Activated naive CD8-positive, alpha-beta T cell (primary cell): ENCODE measurements around the gene CD68.

Source experiments
- H3K27ac Mint-ChIP-seq: one replicate; pipeline ENCODE4 v1.8.0; 2021; ENCODE audit warnings: mixed read lengths
- H3K27me3 Mint-ChIP-seq: one replicate; pipeline ENCODE4 v1.8.0; 2021; ENCODE audit warnings: mixed read lengths
- H3K36me3 Mint-ChIP-seq: one replicate; pipeline ENCODE4 v1.8.0; 2021; ENCODE audit warnings: mixed read lengths
- H3K4me1 Mint-ChIP-seq: one replicate; pipeline ENCODE4 v1.8.0; 2021; ENCODE audit warnings: low read depth, mixed read lengths
- H3K4me3 Mint-ChIP-seq: one replicate; pipeline ENCODE4 v1.8.0; 2021; ENCODE audit warnings: mild to moderate bottlenecking, mixed read lengths
- H3K9me3 Mint-ChIP-seq: one replicate; pipeline ENCODE4 v1.8.0; 2021; ENCODE audit warnings: low read depth, mixed read lengths

The CD68 gene

DNA sequence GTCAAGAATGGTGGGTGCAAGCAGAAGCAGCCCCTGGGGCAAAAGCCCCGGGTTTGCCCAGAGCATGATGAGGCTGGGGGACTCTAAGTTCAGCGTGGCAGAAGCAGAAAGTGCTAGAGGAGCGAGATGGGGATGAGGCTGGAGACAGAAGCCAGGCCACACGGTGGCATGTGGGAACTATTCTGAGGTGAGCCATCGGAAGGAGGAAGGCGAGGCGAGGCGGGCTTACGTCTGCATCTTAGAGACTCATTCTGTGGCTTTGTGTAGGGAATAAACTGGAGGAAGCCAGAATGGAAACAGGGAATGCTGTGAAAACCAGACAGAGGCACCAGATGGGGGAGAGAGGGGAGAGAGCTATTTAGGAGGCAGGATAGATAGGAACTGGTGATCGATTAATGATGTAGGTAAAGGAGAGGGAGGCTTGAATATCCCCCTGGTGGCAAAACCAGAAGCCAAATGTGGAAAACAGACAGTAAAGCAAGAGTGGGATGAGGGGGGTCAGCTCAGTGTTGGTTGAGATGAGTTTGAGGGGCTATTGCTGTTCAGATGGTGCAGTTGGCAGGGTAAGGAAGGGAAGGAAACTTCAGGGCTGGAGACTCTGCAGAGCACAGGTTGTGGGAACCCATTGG, 24.0 kb upstream of the CD68 start:
- Mint-ChIP-seq H3K4me1 (peaks cover 71% of the 10 kb centered on the region), H3K36me3 (no peaks in the 10 kb centered on the region), H3K27me3 (no peaks in the 10 kb centered on the region), H3K4me3 (no peak overlapping the region), H3K9me3 (no peaks in the 10 kb centered on the region), H3K27ac (peak overlapping the region; percentile 90)

DNA sequence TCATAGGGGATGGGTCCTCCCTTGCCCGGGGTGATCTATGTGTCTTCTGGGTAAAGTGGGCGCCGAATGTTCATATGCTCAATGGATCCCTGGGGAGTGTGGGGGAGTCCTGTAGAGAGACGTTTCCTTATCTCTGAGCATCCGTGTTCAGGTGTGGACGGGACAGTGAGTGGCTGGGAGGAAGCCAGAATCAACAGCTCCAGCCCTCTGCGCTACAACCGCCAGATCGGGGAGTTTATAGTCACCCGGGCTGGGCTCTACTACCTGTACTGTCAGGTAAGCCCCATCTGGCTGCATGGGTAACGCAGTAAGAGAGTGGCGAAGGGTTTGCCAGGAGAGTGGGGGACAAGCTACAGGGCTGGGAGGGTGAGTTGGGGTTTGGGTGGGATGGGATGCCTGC, 22.8 kb upstream of the CD68 start:
- peaks cover 68% of the 10 kb centered on the region for H3K4me1 Mint-ChIP-seq
- peak overlapping the region; percentile 18 for H3K27ac Mint-ChIP-seq
- no peaks in the 10 kb centered on the region for H3K36me3 Mint-ChIP-seq
- no peaks in the 10 kb centered on the region for H3K27me3 Mint-ChIP-seq
- no peaks in the 10 kb centered on the region for H3K9me3 Mint-ChIP-seq
- no peak overlapping the region for H3K4me3 Mint-ChIP-seq

DNA sequence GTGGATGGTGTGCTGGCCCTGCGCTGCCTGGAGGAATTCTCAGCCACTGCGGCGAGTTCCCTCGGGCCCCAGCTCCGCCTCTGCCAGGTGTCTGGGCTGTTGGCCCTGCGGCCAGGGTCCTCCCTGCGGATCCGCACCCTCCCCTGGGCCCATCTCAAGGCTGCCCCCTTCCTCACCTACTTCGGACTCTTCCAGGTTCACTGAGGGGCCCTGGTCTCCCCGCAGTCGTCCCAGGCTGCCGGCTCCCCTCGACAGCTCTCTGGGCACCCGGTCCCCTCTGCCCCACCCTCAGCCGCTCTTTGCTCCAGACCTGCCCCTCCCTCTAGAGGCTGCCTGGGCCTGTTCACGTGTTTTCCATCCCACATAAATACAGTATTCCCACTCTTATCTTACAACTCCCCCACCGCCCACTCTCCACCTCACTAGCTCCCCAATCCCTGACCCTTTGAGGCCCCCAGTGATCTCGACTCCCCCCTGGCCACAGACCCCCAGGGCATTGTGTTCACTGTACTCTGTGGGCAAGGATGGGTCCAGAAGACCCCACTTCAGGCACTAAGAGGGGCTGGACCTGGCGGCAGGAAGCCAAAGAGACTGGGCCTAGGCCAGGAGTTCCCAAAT, 22.2 kb upstream of the CD68 start:
- no peaks in the 10 kb centered on the region for H3K27me3 Mint-ChIP-seq
- no peak overlapping the region for H3K27ac Mint-ChIP-seq
- peaks cover 62% of the 10 kb centered on the region for H3K4me1 Mint-ChIP-seq
- no peaks in the 10 kb centered on the region for H3K36me3 Mint-ChIP-seq
- no peak overlapping the region for H3K4me3 Mint-ChIP-seq
- H3K9me3 Mint-ChIP-seq: no peaks in the 10 kb centered on the region

DNA sequence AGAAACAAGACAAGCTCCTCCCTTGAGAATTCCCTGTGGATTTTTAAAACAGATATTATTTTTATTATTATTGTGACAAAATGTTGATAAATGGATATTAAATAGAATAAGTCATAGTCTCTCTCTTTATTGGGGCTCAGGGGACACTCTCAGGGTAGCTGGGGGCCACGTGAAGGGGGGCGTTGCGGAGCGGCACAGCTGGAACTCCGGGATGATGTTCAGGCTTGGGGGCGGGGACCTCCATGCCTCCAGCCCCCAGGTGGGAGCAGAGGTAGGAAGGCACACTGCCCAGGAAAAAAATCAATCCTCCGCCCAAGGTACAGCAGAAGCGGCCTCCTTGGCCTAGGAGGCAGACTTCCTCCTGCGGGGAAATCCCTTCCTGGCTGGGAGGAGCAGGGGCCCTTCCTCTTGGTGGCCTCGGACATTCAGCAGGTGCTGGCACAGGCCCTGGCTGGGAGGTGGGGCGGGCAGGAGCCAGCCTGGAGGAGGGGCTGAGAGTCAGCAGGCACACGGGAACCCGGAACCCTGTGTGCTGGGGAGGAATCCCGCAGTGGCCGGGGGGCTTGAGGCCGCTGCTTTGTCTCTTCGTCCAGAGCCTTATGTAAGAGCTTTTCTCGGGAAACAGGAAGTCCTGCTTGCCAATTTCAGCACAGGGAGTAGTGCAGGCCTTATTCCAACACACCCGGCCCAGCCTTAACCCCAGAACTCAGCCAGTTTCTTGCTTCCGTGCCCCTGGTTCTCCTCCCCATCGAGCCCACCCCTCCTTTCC, 21.5 kb upstream of the CD68 start:
- no peaks in the 10 kb centered on the region for H3K27me3 Mint-ChIP-seq
- peaks cover 62% of the 10 kb centered on the region for H3K4me1 Mint-ChIP-seq
- H3K9me3 Mint-ChIP-seq: no peaks in the 10 kb centered on the region
- H3K4me3 Mint-ChIP-seq: peak overlapping the region; percentile 96
- peaks cover 5% of the 10 kb centered on the region for H3K36me3 Mint-ChIP-seq
- peak overlapping the region; percentile 85 for H3K27ac Mint-ChIP-seq

DNA sequence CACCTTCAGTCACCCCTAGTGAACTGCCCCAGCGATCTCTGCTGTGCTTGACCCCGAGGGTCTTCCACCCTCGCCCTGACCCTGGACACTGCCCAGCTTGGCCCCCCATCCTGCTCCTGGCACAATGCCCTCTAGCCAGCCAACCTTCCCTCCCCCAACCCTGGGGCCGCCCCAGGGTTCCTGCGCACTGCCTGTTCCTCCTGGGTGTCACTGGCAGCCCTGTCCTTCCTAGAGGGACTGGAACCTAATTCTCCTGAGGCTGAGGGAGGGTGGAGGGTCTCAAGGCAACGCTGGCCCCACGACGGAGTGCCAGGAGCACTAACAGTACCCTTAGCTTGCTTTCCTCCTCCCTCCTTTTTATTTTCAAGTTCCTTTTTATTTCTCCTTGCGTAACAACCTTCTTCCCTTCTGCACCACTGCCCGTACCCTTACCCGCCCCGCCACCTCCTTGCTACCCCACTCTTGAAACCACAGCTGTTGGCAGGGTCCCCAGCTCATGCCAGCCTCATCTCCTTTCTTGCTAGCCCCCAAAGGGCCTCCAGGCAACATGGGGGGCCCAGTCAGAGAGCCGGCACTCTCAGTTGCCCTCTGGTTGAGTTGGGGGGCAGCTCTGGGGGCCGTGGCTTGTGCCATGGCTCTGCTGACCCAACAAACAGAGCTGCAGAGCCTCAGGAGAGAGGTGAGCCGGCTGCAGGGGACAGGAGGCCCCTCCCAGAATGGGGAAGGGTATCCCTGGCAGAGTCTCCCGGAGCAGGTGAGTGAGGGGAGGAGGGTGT, 20.7 kb upstream of the CD68 start, which contains the start of gene TNFSF13:
TSS of gene TNFSF13 (plus strand) at position 207 of the 776 bp plus-strand sequence. CDS start at position 497, 290 bp downstream.
- Mint-ChIP-seq H3K4me3 (peak within 1 kb of the TSS; percentile 96), H3K4me1 (peaks cover 57% of the 10 kb centered on the region), H3K36me3 (peaks cover 5% of the 10 kb centered on the region), H3K27ac (peak within 1 kb of the TSS; percentile 85), H3K27me3 (no peaks in the 10 kb centered on the region), H3K9me3 (no peaks in the 10 kb centered on the region)

DNA sequence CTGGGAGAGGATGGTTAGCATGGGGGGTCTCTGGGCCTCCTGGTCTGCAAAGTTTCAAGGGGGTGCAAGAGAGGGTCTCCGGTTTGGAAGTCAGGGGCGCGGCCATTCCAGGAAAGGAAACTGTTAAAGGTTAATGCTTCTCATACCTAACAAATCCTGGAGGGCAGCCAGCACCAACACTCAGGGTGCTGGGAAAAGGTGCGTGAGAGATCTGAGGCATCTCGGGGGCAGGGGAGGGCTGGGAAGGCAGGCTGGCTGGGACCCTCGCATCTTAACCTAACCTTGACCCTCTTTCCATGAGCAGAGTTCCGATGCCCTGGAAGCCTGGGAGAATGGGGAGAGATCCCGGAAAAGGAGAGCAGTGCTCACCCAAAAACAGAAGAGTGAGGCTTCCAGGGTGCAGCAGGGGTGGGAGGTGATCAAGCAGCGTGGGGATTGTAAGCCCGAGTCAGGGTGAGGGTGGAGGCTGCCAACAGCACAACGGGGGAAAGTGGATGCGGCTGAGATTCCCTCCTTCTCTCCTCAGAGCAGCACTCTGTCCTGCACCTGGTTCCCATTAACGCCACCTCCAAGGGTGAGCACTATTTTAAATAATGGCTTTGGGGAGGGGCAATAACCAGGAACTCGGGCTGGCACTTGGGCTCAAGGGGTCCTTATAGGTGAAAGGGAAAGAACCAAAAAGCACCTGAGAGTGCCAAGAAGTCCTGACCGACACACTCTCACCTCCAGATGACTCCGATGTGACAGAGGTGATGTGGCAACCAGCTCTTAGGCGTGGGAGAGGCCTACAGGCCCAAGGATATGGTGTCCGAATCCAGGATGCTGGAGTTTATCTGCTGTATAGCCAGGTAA, 19.9 kb upstream of the CD68 start:
- peak overlapping the region; percentile 96 for H3K4me3 Mint-ChIP-seq

DNA sequence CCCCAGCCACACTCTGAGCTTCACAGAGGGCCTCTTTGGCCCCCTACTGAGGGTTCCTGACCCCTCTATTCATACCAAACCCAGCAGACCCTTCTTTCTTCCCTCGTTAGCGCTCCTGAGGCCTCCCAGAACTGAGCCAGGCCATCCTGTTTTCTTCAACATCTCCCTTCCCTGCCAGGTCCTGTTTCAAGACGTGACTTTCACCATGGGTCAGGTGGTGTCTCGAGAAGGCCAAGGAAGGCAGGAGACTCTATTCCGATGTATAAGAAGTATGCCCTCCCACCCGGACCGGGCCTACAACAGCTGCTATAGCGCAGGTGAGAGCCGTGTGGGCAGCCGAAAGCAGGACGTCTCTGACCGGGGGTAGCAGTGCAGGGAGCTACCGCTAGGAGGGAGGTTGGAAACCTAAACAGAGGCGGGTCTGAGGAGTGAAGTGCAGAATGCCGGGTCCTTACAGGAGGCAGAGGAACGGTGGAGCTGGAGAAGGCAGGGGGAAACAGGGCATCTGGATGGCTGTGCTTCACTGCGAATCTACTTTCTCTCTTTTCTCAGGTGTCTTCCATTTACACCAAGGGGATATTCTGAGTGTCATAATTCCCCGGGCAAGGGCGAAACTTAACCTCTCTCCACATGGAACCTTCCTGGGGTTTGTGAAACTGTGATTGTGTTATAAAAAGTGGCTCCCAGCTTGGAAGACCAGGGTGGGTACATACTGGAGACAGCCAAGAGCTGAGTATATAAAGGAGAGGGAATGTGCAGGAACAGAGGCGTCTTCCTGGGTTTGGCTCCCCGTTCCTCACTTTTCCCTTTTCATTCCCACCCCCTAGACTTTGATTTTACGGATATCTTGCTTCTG, 19.0 kb upstream of the CD68 start:
- Mint-ChIP-seq H3K36me3 (peaks cover 5% of the 10 kb centered on the region), H3K9me3 (no peaks in the 10 kb centered on the region)

More for the DNA sequence above, 19.9 kb upstream of the CD68 start:
- Mint-ChIP-seq H3K9me3 (no peaks in the 10 kb centered on the region), H3K27ac (peak overlapping the region; percentile 98), H3K36me3 (peaks cover 5% of the 10 kb centered on the region), H3K4me1 (peaks cover 60% of the 10 kb centered on the region), H3K27me3 (no peaks in the 10 kb centered on the region)

DNA sequence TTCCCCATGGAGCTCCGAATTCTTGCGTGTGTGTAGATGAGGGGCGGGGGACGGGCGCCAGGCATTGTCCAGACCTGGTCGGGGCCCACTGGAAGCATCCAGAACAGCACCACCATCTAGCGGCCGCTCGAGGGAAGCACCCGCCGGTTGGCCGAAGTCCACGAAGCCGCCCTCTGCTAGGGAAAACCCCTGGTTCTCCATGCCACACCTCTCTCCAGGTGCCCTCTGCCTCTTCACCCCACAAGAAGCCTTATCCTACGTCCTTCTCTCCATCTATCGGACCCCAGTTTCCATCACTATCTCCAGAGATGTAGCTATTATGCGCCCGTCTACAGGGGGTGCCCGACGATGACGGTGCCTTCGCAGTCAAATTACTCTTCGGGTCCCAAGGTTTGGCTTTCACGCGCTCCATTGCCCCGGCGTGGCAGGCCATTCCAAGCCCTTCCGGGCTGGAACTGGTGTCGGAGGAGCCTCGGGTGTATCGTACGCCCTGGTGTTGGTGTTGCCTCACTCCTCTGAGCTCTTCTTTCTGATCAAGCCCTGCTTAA, 18.3 kb upstream of the CD68 start:
- H3K4me1 Mint-ChIP-seq: peaks cover 50% of the 10 kb centered on the region
- H3K27ac Mint-ChIP-seq: peak overlapping the region; percentile 98
- H3K27me3 Mint-ChIP-seq: no peaks in the 10 kb centered on the region
- no peaks in the 10 kb centered on the region for H3K9me3 Mint-ChIP-seq
- H3K36me3 Mint-ChIP-seq: peaks cover 5% of the 10 kb centered on the region
- peak overlapping the region; percentile 96 for H3K4me3 Mint-ChIP-seq

More for the DNA sequence above, 19.0 kb upstream of the CD68 start:
- peaks cover 53% of the 10 kb centered on the region for H3K4me1 Mint-ChIP-seq
- H3K27me3 Mint-ChIP-seq: no peaks in the 10 kb centered on the region
- H3K4me3 Mint-ChIP-seq: peak overlapping the region; percentile 96
- peak overlapping the region; percentile 98 for H3K27ac Mint-ChIP-seq

DNA sequence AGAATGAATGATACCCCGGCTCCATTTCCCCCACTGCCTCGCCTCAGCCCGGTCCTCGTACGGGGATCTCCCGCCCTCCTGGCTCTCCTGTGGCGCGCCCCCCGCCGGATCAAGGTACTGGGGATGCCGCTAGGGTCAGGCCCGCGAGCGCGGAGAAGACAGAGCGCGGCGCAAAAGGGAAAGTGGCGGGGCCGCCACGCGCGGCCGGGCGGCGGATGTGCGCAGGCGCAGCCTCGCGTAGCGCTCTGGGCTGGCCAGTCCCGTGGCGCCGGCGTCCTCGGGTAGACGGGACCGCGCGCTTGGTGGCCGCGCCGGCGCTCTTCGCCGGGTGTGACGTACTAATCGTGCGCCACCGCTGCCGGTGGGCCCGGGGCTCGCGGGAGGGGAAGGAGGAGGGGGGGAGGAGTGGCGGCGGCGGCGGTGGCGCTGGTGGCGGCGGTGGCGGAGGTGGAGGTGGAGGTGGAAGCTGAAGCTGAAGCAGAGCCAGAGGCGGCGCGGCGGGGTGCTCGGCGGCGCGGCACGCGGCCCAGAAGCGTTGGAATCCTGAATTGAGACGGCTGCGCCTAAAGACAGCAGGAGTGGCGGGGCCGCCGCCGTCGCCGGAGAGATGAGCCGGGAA, 17.7 kb upstream of the CD68 start, which contains the start of gene SENP3:
TSS of gene SENP3 (plus strand) at position 331 of the 619 bp plus-strand sequence. CDS start 1,158 bp downstream, outside the sequence.
- peak within 1 kb of the TSS; percentile 96 for H3K4me3 Mint-ChIP-seq
- H3K36me3 Mint-ChIP-seq: peaks cover 5% of the 10 kb centered on the region
- H3K4me1 Mint-ChIP-seq: peaks cover 46% of the 10 kb centered on the region
- H3K27me3 Mint-ChIP-seq: no peaks in the 10 kb centered on the region
- peak within 1 kb of the TSS; percentile 98 for H3K27ac Mint-ChIP-seq
- no peaks in the 10 kb centered on the region for H3K9me3 Mint-ChIP-seq

DNA sequence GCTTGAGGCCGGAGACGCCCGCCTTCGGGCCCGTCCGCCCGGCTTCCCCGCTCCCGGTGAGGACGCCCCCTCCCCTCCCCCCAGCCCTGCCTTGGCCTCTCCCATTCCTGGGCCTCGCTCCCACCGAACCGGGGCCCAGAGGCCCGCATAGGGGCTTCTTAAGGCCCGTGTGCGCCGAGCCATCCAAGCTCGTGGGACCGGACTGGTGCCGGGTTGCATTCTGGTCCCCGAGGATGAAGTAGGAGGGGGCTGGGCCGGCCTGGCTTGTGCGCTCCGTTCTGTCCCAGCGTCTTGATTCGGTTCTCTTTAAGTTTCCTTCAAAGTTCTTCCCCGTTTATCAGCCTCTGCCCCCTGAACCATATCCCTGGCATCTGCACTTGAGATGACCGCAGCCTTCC, 17.2 kb upstream of the CD68 start:
- peak overlapping the region; percentile 94 for H3K27ac Mint-ChIP-seq

DNA sequence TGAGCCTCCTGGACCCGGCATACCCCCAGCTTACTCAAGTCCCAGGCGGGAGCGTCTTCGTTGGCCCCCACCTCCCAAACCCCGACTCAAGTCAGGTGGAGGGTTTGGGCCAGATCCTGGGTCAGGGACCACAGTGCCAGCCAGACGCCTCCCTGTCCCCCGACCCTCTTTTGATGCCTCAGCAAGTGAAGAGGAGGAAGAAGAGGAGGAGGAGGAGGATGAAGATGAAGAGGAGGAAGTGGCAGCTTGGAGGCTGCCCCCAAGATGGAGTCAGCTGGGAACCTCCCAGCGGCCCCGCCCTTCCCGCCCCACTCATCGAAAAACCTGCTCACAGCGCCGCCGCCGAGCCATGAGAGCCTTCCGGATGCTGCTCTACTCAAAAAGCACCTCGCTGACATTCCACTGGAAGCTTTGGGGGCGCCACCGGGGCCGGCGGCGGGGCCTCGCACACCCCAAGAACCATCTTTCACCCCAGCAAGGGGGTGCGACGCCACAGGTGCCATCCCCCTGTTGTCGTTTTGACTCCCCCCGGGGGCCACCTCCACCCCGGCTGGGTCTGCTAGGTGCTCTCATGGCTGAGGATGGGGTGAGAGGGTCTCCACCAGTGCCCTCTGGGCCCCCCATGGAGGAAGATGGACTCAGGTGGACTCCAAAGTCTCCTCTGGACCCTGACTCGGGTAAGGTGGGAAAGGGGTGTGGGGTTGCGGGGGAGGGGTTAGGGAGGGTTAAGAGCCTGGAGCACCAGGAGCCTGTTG, 16.1 kb upstream of the CD68 start:
- H3K36me3 Mint-ChIP-seq: peaks cover 7% of the 10 kb centered on the region
- no peaks in the 10 kb centered on the region for H3K9me3 Mint-ChIP-seq
- H3K4me3 Mint-ChIP-seq: peak overlapping the region; percentile 96
- no peak overlapping the region for H3K27ac Mint-ChIP-seq
- no peaks in the 10 kb centered on the region for H3K27me3 Mint-ChIP-seq
- H3K4me1 Mint-ChIP-seq: peaks cover 41% of the 10 kb centered on the region

More for the DNA sequence above, 17.2 kb upstream of the CD68 start:
- Mint-ChIP-seq H3K4me1 (peaks cover 45% of the 10 kb centered on the region), H3K9me3 (no peaks in the 10 kb centered on the region), H3K4me3 (peak overlapping the region; percentile 96), H3K27me3 (no peaks in the 10 kb centered on the region), H3K36me3 (peaks cover 7% of the 10 kb centered on the region)

DNA sequence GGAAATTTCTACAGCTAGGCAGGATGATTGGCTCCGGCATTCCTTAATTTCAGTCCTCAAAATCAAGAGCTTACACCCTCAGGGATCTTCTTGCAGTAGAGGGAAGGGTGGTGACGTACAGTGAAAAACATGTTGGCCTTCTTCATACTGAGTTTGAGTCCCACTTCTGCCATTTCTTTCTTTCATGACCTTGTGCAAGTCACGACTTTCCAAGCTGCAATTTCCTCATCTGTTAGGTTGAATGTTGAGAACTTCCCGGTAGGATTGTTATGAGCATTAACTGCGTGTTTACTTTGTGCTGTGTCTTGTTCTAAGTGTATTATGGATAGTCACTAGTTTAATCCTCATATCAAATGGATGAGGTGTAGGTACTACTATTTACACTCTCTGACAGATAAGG, 9.9 kb upstream of the CD68 start:
- H3K27ac Mint-ChIP-seq: no peak overlapping the region
- H3K36me3 Mint-ChIP-seq: peaks cover 14% of the 10 kb centered on the region

More for the DNA sequence above, 9.9 kb upstream of the CD68 start:
- H3K9me3 Mint-ChIP-seq: no peaks in the 10 kb centered on the region
- H3K27me3 Mint-ChIP-seq: no peaks in the 10 kb centered on the region
- H3K4me1 Mint-ChIP-seq: peaks cover 15% of the 10 kb centered on the region
- H3K4me3 Mint-ChIP-seq: no peak overlapping the region
